GM19468 (cell line): Measurements from ENCODE around the gene TMEM132A.
A peak's percentile ranks its signal among the peaks of the same experiment; 100 is the strongest.
"Not testable (repeated sequence)": the region's sequence is repeated elsewhere in the genome, so short reads cannot be mapped to it uniquely, and the experiment has no call there.

Source experiments
- ATAC-seq: cut with Tn5 transposase; IDR thresholded peaks from one replicate; pipeline ENCODE4 v1.9.1; 2021; ENCODE audit warnings: mild to moderate bottlenecking, moderate library complexity, moderate number of reproducible peaks; ENCODE audit not compliant: unreplicated experiment; ENCODE audit errors: extremely low read depth

Gene TMEM132A

GRCh38 chr11:60905551-60906113 lies 18.6 kb upstream of the TMEM132A start:
- no peak for ATAC-seq

GRCh38 chr11:60906132-60906972 lies 17.9 kb upstream of the TMEM132A start, which contains the start of gene PRPF19:
Gene PRPF19 (minus strand): TSS chr11:60906585. CDS start chr11:60906382, 203 bp downstream.
- peak; percentile 54 for ATAC-seq

- ATAC-seq, result no peak
Observed at GRCh38 chr11:60908803-60909202, 15.5 kb upstream of the TMEM132A start.

GRCh38 chr11:60909680-60910280 lies 14.5 kb upstream of the TMEM132A start:
- ATAC-seq, result not testable (repeated sequence)

GRCh38 chr11:60910281-60910687 lies 14.0 kb upstream of the TMEM132A start:
- ATAC-seq, result peak; percentile 37

- ATAC-seq, result no peak
Observed at GRCh38 chr11:60910711-60911380, 13.4 kb upstream of the TMEM132A start.

GRCh38 chr11:60912223-60912850 lies 11.9 kb upstream of the TMEM132A start:
- ATAC-seq, result no peak

- no peak for ATAC-seq
Observed at GRCh38 chr11:60912851-60913528, 11.3 kb upstream of the TMEM132A start.

GRCh38 chr11:60913793-60914632 lies 10.2 kb upstream of the TMEM132A start, which contains the start of gene TMEM109:
Gene TMEM109 (plus strand): TSS chr11:60914158. CDS start chr11:60919694, 5,536 bp downstream.
- peak; percentile 15 for ATAC-seq

GRCh38 chr11:60914633-60915247 lies 9.5 kb upstream of the TMEM132A start:
- no peak for ATAC-seq

- ATAC-seq, result no peak
Observed at GRCh38 chr11:60915248-60915914, 8.9 kb upstream of the TMEM132A start.

- ATAC-seq, result no peak
Observed at GRCh38 chr11:60916669-60917206, 7.5 kb upstream of the TMEM132A start.

- no peak for ATAC-seq
Observed at GRCh38 chr11:60917267-60917666, 7.0 kb upstream of the TMEM132A start.

GRCh38 chr11:60918251-60918938 lies 5.9 kb upstream of the TMEM132A start:
- no peak for ATAC-seq

- no peak for ATAC-seq
Observed at GRCh38 chr11:60918939-60919265, 5.4 kb upstream of the TMEM132A start.

GRCh38 chr11:60919320-60919719 lies 4.9 kb upstream of the TMEM132A start:
- ATAC-seq, result no peak

- ATAC-seq, result no peak
Observed at GRCh38 chr11:60919956-60920355, 4.3 kb upstream of the TMEM132A start.
